PC-9 (cell line): ENCODE measurements around the gene OR2A12.

Source experiments
- CTCF ChIP-seq: fragments of 200-600 bp; sonication (generic); conservative IDR thresholded peaks from 2 replicates; pipeline ENCODE4 v1.6.1; 2017; ENCODE audit warnings: mixed run types, antibody characterized with exemption, mild to moderate bottlenecking, moderate library complexity
- EZH2 ChIP-seq: fragments of 200-600 bp; sonication (generic); IDR thresholded peaks from 2 replicates; pipeline ENCODE4 v1.8.0; 2017; ENCODE audit warnings: antibody characterized with exemption, low read depth

DNA sequence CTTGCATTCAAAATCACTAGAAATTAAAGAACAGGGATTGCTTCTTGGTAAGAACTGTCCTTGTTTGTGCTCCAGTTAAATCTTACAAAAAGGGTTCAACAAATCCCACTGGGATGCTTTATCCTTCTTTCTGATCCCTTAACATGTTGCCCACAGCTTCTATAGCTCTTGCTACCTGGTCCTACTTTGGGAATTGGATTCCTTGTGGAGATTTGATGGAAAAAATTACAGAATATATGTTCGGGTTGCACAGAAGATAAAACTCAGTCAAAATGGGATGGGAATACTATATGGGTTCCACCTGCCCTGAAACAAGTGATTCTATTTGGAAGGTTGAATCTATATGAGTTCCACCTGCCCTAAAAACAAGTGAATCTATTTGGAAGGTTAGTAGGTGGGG lies 16.6 kb upstream of the OR2A12 start, which contains the start of gene OR2A25:
- TF ChIP-seq EZH2, result no peak
- TF ChIP-seq CTCF, result no peak
